HEK293 (cell line): ENCODE results near the gene CHRNA5.
"Not testable (repeated sequence)": the region's sequence is repeated elsewhere in the genome, so short reads cannot be mapped to it uniquely, and the experiment has no call there.

Source experiments
- CTCF ChIA-PET: fragments of 350-600 bp; formaldehyde crosslinking; extraction: SDS; loops from one replicate; lab custom pipeline; 2021; ENCODE audit warnings: antibody characterized with exemption; lab: Yijun Ruan, JAX
- POLR2A ChIA-PET: fragments of 300-600 bp; formaldehyde crosslinking; extraction: SDS; loops from one replicate; lab custom pipeline; 2020; ENCODE audit warnings: antibody characterized with exemption, inconsistent platforms; lab: Yijun Ruan, JAX
- H3K27ac ChIP-seq: fragments of 200-500 bp; sonication (Bioruptor generic); 2 replicates; pipeline ENCODE4 v1.5.1; 2014; ENCODE audit warnings: low read depth, low read length, control low read depth, inconsistent platforms; ENCODE audit errors: extremely low read depth
- H3K36me3 ChIP-seq, 2 experiments: fragments of 200-500 bp in 1 of 2; sonication (Bioruptor generic) in 1 of 2; 1 replicate in 1 of 2; 2 replicates in 1 of 2; pipeline ENCODE4 v1.5.1; 2014 to 2017; ENCODE audit warnings: inconsistent platforms in 2 of 2, low read length in 2 of 2; ENCODE audit not compliant: control insufficient read depth in 2 of 2, insufficient read depth in 1 of 2
- H3K4me1 ChIP-seq: fragments of 200-500 bp; sonication (Bioruptor generic); 2 replicates; pipeline ENCODE4 v1.5.1; 2014; ENCODE audit warnings: mild to moderate bottlenecking, low read length, inconsistent platforms; ENCODE audit not compliant: control insufficient read depth, insufficient read depth
- H3K4me3 ChIP-seq: 2 replicates; pipeline ENCODE4 v1.5.1; 2011; ENCODE audit warnings: low read depth, mild to moderate bottlenecking, control low read depth, low read length, moderate library complexity
- H3K9me3 ChIP-seq: fragments of 200-500 bp; sonication (Bioruptor generic); 2 replicates; pipeline ENCODE4 v1.5.1; 2014; ENCODE audit warnings: low read depth, low read length, inconsistent platforms; ENCODE audit not compliant: control insufficient read depth, insufficient read depth
- KLF1 ChIP-seq: fragments of 450-650 bp; formaldehyde crosslinking; IDR thresholded peaks from 2 replicates; pipeline ENCODE4 v1.5.1; 2016; ENCODE audit warnings: missing biosample characterization, missing genetic modification characterization
- KLF16 ChIP-seq: fragments of 450-650 bp; formaldehyde crosslinking; IDR thresholded peaks from 2 replicates; pipeline ENCODE4 v1.5.1; 2017; ENCODE audit warnings: missing biosample characterization, missing genetic modification characterization
- SP3 ChIP-seq: fragments of 450-650 bp; formaldehyde crosslinking; IDR thresholded peaks from 2 replicates; pipeline ENCODE4 v1.5.1; 2016; ENCODE audit warnings: missing biosample characterization, missing genetic modification characterization
- ZBTB1 ChIP-seq: fragments of 450-650 bp; formaldehyde crosslinking; IDR thresholded peaks from 2 replicates; pipeline ENCODE4 v1.5.1; 2016; ENCODE audit warnings: missing biosample characterization, missing genetic modification characterization
- ZBTB11 ChIP-seq: fragments of 450-650 bp; formaldehyde crosslinking; conservative IDR thresholded peaks from 2 replicates; pipeline ENCODE4 v1.5.1; 2016; ENCODE audit warnings: low read depth, missing biosample characterization, missing genetic modification characterization
- ZFP37 ChIP-seq: fragments of 450-650 bp; formaldehyde crosslinking; IDR thresholded peaks from 2 replicates; pipeline ENCODE4 v1.5.1; 2016; ENCODE audit warnings: missing biosample characterization, missing genetic modification characterization
- ZNF114 ChIP-seq: fragments of 450-650 bp; formaldehyde crosslinking; IDR thresholded peaks from 2 replicates; pipeline ENCODE4 v1.5.0; 2017; ENCODE audit warnings: missing biosample characterization, missing genetic modification characterization
- ZNF140 ChIP-seq: fragments of 450-650 bp; formaldehyde crosslinking; IDR thresholded peaks from 2 replicates; pipeline ENCODE4 v1.5.1; 2016; ENCODE audit warnings: missing biosample characterization, missing genetic modification characterization
- ZNF335 ChIP-seq: fragments of 450-650 bp; formaldehyde crosslinking; conservative IDR thresholded peaks from 2 replicates; pipeline ENCODE4 v1.5.1; 2016; ENCODE audit warnings: missing biosample characterization, missing genetic modification characterization
- ZNF341 ChIP-seq: fragments of 450-650 bp; formaldehyde crosslinking; IDR thresholded peaks from 2 replicates; pipeline ENCODE4; 2016; ENCODE audit warnings: low read depth, missing biosample characterization, missing genetic modification characterization
- ZNF394 ChIP-seq: fragments of 450-650 bp; formaldehyde crosslinking; IDR thresholded peaks from 2 replicates; pipeline ENCODE4 v1.5.1; 2016; ENCODE audit warnings: missing biosample characterization, missing genetic modification characterization, mild to moderate bottlenecking, moderate library complexity, borderline replicate concordance
- ZNF426 ChIP-seq: fragments of 450-650 bp; formaldehyde crosslinking; IDR thresholded peaks from 2 replicates; pipeline ENCODE4 v1.5.1; 2017; ENCODE audit warnings: missing biosample characterization, missing genetic modification characterization, mild to moderate bottlenecking, inconsistent platforms, moderate library complexity
- ZNF518A ChIP-seq: fragments of 450-650 bp; formaldehyde crosslinking; conservative IDR thresholded peaks from 2 replicates; pipeline ENCODE4 v1.5.1; 2016; ENCODE audit warnings: low read depth, missing biosample characterization, missing genetic modification characterization
- ZNF555 ChIP-seq: fragments of 450-650 bp; formaldehyde crosslinking; conservative IDR thresholded peaks from 2 replicates; pipeline ENCODE4 v1.5.1; 2017; ENCODE audit warnings: missing biosample characterization, mild to moderate bottlenecking, missing genetic modification characterization, inconsistent platforms
- ZNF623 ChIP-seq: fragments of 450-650 bp; formaldehyde crosslinking; IDR thresholded peaks from 2 replicates; pipeline ENCODE4 v1.5.1; 2016; ENCODE audit warnings: missing biosample characterization, missing genetic modification characterization
- ZSCAN30 ChIP-seq: fragments of 450-650 bp; IDR thresholded peaks from 2 replicates; pipeline ENCODE4 v1.5.1; 2018; ENCODE audit warnings: missing biosample characterization, mild to moderate bottlenecking, missing genetic modification characterization, moderate library complexity

The CHRNA5 gene

GRCh38 chr15:78565097-78565950 lies at the start of gene CHRNA5 (continued):
- TF ChIP-seq ZNF335 (peak; percentile 59; the same call in 1 of the 2 replicates), ZFP37 (tag by site-specific recombination) (no peak), SP3 (peak; percentile 85), ZBTB1 (tag by site-specific recombination) (no peak), KLF16 (tag by site-specific recombination) (no peak), ZNF341 (tag by site-specific recombination) (0 out of 2 replicates have a peak, but pooled peaks have one; percentile 9), ZNF114 (tag by site-specific recombination) (no peak), ZSCAN30 (0 out of 2 replicates have a peak, but pooled peaks have one; percentile 16), KLF1 (no peak)
- TF ChIP-seq, all 188 proteins: peak for 18

GRCh38 chr15:78520035-78520434 lies 45.3 kb upstream of the CHRNA5 start:
- CTCF ChIA-PET: interaction anchor here (0.6 kb wide), 1 partner anchor 20 kb away, joined by 3 read pairs; no protein-coding TSS in a partner anchor
- H3K4me1 ChIP-seq, H3K27ac ChIP-seq, POLR2A ChIA-PET, H3K9me3 ChIP-seq, H3K4me3 ChIP-seq: not testable (repeated sequence)
- peaks cover 9 to 26% of the 10 kb centered on the region in 2 experiments for H3K36me3 ChIP-seq
- TF ChIP-seq ZNF555 (tag by site-specific recombination) (peak; percentile 35), ZNF518A (peak; percentile 59; the same call in 1 of the 2 replicates), ZNF140 (tag by site-specific recombination) (peak; percentile 15; the same call in 1 of the 2 replicates), ZBTB11 (tag by site-specific recombination) (peak; percentile 42; the same call in 1 of the 2 replicates), ZNF426 (tag by site-specific recombination) (peak; percentile 46), ZNF623 (tag by site-specific recombination) (peak; percentile 32; the same call in 1 of the 2 replicates), ZNF394 (tag by site-specific recombination) (peak; percentile 68; the same call in 1 of the 2 replicates)
